Thoracic aorta (tissue), 2 donors: ENCODE measurements around the gene SAMD5. TPM values are rescaled to one million over a fixed set of nuclear protein-coding genes. Genes with fewer than 3 reads are reported as not detected.

Source experiments
- ATAC-seq: fragments of 150-250 bp; one replicate; pipeline ENCODE4 v1.8.0; 2017; ENCODE audit warnings: low read depth; ENCODE audit not compliant: insufficient number of reproducible peaks, low FRiP score
- DNase-seq: peaks from one replicate; pipeline ENCODE4 v3.0.0-alpha.2; 2020; ENCODE audit warnings: low spot score
- H3K27ac ChIP-seq, 2 donors: fragments of 200-600 bp; sonication (generic); 1 replicate in 1 of 2; 2 replicates in 1 of 2; pipeline ENCODE4 v1.5.1; 2016; ENCODE audit warnings: mild to moderate bottlenecking in 2 of 2, moderate library complexity in 2 of 2
- H3K27me3 ChIP-seq: fragments of 200-600 bp; sonication (generic); replicated peaks from 2 replicates; pipeline ENCODE4 v1.6.0; 2016; ENCODE audit warnings: mild to moderate bottlenecking; ENCODE audit not compliant: insufficient read depth
- H3K36me3 ChIP-seq: fragments of 200-600 bp; sonication (generic); one replicate; pipeline ENCODE4 v1.5.1; 2016
- H3K4me1 ChIP-seq, 2 donors: fragments of 200-600 bp; sonication (generic); 1 replicate in 1 of 2; 2 replicates in 1 of 2; pipeline versions ENCODE4 v1.5.1 to v1.6.0; 2016; ENCODE audit warnings: low read depth in 2 of 2, mild to moderate bottlenecking in 1 of 2; ENCODE audit not compliant: control insufficient read depth in 1 of 2
- H3K4me3 ChIP-seq: fragments of 200-600 bp; sonication (generic); 2 replicates; pipeline ENCODE4 v1.5.1; 2016; ENCODE audit warnings: mild to moderate bottlenecking
- H3K9me3 ChIP-seq: fragments of 200-600 bp; sonication (generic); 2 replicates; pipeline ENCODE4 v1.5.1; 2016
- CTCF ChIP-seq: fragments of 200-600 bp; sonication (generic); IDR thresholded peaks from one replicate; pipeline ENCODE4 v1.5.1; 2019; ENCODE audit warnings: antibody characterized with exemption
- total RNA-seq, 2 donors: library from RNA; depleted of rRNA; stranded (reverse); fragments of >200 nt; gene quantifications; one replicate each; pipeline versions ENCODE4 v1.1.0 to v1.2.3, GENCODE V29; 2016

Gene SAMD5
- total RNA-seq, 2 donors from 2014 or later, result 1.6 to 4.7 TPM

- H3K27me3 ChIP-seq, result no peaks in the 10 kb centered on the region
- H3K9me3 ChIP-seq, result no peaks in the 10 kb centered on the region
- DNase-seq, result no peak
- H3K27ac ChIP-seq, result no peak overlapping the region
- no peak for ATAC-seq
- TF ChIP-seq CTCF, result no peak
- no peaks in the 10 kb centered on the region for H3K4me1 ChIP-seq
- H3K36me3 ChIP-seq, result no peaks in the 10 kb centered on the region
- H3K4me3 ChIP-seq, result no peak overlapping the region
Observed at GRCh38 chr6:147615659-147616456, 107.4 kb downstream of the SAMD5 start.

- TF ChIP-seq CTCF, result no peak
- ATAC-seq (no peak), DNase-seq (no peak)
- Histone ChIP-seq H3K4me1 (no peaks in the 10 kb centered on the region), H3K4me3 (no peak overlapping the region), H3K27me3 (no peaks in the 10 kb centered on the region), H3K36me3 (no peaks in the 10 kb centered on the region), H3K9me3 (no peaks in the 10 kb centered on the region), H3K27ac (no peak overlapping the region)
Observed at GRCh38 chr6:147617366-147617765, 108.9 kb downstream of the SAMD5 start.

- H3K4me1 ChIP-seq, result no peaks in the 10 kb centered on the region
- no peak overlapping the region for H3K4me3 ChIP-seq
- TF ChIP-seq CTCF, result no peak
- H3K36me3 ChIP-seq, result no peaks in the 10 kb centered on the region
- no peak overlapping the region for H3K27ac ChIP-seq
- ATAC-seq (no peak), DNase-seq (no peak)
- H3K9me3 ChIP-seq, result no peaks in the 10 kb centered on the region
- no peaks in the 10 kb centered on the region for H3K27me3 ChIP-seq
Observed at GRCh38 chr6:147618457-147618856, 110.0 kb downstream of the SAMD5 start.

- ATAC-seq, result no peak
- Histone ChIP-seq H3K27me3 (no peaks in the 10 kb centered on the region), H3K27ac (no peak overlapping the region), H3K4me1 (no peaks in the 10 kb centered on the region), H3K4me3 (no peak overlapping the region), H3K9me3 (no peaks in the 10 kb centered on the region), H3K36me3 (no peaks in the 10 kb centered on the region)
- TF ChIP-seq CTCF, result no peak
- no peak for DNase-seq
Observed at GRCh38 chr6:147618927-147619326, 110.4 kb downstream of the SAMD5 start.
